ENCODE results near the gene MSRB1.
"Not testable (repeated sequence)": the region's sequence is repeated elsewhere in the genome, so short reads cannot be mapped to it uniquely, and the experiment has no call there.

Gene MSRB1

DNA sequence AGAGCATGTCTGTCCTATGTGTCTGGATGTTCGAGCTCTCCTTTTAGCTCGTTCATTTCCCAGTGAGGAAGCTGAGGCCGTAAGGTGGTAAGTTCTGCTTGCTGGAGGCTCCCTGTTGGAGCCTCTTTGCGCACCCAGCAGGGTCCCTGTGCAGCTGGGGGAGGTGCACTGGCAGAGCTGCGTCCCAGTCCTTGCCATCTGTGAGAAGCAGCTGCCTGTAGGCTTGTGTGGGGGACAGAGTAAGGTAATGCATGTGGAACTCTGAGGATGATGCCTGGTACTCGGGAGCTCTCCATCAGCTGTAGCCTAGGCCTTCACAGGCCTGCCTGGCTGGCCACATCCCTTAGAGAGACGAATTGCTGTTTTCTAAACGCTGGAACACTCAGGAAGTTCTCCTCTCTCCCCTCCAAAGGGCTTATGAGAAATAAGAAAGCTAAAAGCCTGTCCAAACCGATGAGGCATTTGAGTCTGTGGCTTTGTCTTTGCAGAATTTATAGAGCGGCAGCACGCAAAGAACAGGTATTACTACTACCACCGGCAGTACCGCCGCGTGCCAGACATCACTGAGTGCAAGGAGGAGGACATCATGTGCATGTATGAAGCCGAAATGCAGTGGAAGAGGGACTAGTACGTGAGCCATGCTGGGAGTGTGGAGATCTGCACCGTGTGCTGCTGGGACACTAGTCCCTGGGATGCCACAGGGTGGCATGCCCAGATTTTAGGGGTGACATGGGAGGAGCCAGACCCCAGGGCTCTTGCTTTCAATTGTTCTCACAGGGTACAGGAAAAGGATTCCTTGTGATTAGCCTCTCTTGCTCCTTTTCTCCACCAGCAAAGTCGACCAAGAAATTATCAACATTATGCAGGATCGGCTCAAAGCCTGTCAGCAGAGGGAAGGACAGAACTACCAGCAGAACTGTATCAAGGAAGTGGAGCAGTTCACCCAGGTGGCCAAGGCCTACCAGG, 17.9 kb upstream of the MSRB1 start:
- H3K27ac ChIP-seq (ENCODE audit: low read length): peak overlapping the region; percentile 62
- peak overlapping the region; percentile 89 for H3K4me3 ChIP-seq (ENCODE audit: low read length)
- TF ChIP-seq CTCF (IDR thresholded peaks at IDR 0.05; ENCODE audit: low read depth, low read length) (no peak), EZH2phosphoT487 (IDR thresholded peaks at IDR 0.05; ENCODE audit: low read depth) (no peak)
- no peaks in the 10 kb centered on the region for H3K9me3 ChIP-seq (ENCODE audit: insufficient read depth, low read length)
- peaks cover 63% of the 10 kb centered on the region for H3K79me2 ChIP-seq (ENCODE audit: low read length)
- H3K36me3 ChIP-seq (replicated peaks; ENCODE audit: low read depth, low read length): peaks cover 24% of the 10 kb centered on the region
- H3K27me3 ChIP-seq (ENCODE audit: low read depth, low read length): no peaks in the 10 kb centered on the region
- H3K9ac ChIP-seq (ENCODE audit: low read length): peak overlapping the region; percentile 90
- peaks cover 32% of the 10 kb centered on the region for H4K20me1 ChIP-seq (ENCODE audit: insufficient read depth, low read length)
- peaks cover 38% of the 10 kb centered on the region for H3K4me1 ChIP-seq (ENCODE audit: low read length)
- H3K4me2 ChIP-seq (ENCODE audit: low read length): peak overlapping the region; percentile 68
- H2AFZ ChIP-seq (ENCODE audit: low read depth, low read length): no peak overlapping the region

DNA sequence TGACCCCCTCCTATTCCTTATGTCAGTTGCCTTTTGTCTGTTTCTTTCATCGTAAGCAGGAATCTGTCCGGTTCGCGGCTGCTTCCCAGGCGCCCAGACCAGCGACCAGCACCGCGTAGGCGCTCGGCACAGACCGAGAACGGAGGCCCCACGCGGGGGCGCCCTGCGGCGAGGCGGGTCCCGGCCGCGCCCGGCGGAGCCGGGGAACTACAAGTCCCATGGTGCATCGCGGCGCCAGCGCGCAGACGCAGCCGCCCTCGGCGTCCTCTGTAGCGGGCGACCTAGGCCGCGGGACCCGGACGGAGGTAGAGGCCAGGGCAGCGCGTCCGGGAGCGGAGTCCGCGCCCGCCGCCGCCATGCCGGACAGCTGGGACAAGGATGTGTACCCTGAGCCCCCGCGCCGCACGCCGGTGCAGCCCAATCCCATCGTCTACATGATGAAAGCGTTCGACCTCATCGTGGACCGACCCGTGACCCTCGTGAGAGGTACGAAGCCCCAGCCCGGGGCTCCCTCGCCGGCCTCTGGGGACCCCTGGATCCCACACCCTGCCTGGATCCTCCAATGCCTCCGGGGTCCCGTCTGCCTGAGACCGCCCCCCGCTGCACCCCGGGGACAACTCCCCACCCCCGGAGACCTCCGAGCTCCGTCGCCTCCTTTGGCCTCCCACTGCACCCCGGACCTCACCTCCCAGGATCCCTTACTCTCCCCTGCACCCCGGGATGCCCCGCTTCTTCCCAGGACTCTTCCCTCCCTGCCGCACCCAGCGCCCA, 16.5 kb upstream of the MSRB1 start, which contains the start of gene NDUFB10:
Gene NDUFB10 (plus strand): TSS at position 270 of the 771 bp plus-strand sequence. CDS start 87 bp downstream, at position 357.
- Histone ChIP-seq H3K4me3 (ENCODE audit: low read length) (peak within 1 kb of the TSS; percentile 89), H3K79me2 (ENCODE audit: low read length) (peaks cover 48% of the 10 kb centered on the region)

DNA sequence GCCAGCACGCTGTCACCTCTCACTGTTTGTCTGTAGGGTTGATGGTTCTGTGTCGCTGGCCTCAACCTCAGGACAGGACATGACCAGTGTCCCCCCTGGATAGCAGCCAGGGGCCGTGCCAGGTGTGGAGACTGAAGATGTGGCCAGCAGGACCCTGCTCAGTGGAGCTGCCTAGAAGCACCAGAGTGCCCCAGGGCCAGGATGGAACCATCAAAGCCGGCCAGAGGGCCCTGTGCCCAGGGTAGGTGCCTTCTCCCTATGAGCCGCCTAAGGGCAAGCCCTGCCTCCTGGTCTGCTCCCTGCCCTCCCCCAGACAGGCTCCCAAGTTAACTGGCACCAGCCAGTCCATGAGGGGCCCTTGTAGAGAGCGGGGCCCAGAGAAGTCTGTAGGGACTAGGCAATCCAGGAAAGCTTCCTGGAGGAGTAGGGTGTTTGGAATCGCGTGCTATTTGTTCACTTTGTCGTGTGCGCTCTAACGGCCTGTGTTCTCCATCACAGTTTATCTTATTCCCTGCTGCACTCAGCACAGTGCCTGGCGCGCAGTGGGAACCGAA, 15.8 kb upstream of the MSRB1 start:
- Histone ChIP-seq H3K79me2 (ENCODE audit: low read length) (peaks cover 42% of the 10 kb centered on the region), H3K9ac (ENCODE audit: low read length) (peak overlapping the region; percentile 41; the same call in 1 of the 2 replicates), H3K4me3 (ENCODE audit: low read length) (peak overlapping the region; percentile 89)

More for the DNA sequence above, 16.5 kb upstream of the MSRB1 start, which contains the start of gene NDUFB10:
- H3K36me3 ChIP-seq (replicated peaks; ENCODE audit: low read depth, low read length): peaks cover 24% of the 10 kb centered on the region
- H3K4me1 ChIP-seq (ENCODE audit: low read length): peaks cover 34% of the 10 kb centered on the region
- H3K27ac ChIP-seq (ENCODE audit: low read length): peak within 1 kb of the TSS; percentile 62
- H4K20me1 ChIP-seq (ENCODE audit: insufficient read depth, low read length): peaks cover 32% of the 10 kb centered on the region
- peak within 1 kb of the TSS; percentile 89; the same call in 1 of the 2 replicates for H2AFZ ChIP-seq (ENCODE audit: low read depth, low read length)
- no peak for TF ChIP-seq EZH2phosphoT487 (IDR thresholded peaks at IDR 0.05; ENCODE audit: low read depth)
- peak; percentile 79 for TF ChIP-seq CTCF (IDR thresholded peaks at IDR 0.05; ENCODE audit: low read depth, low read length)
- peak within 1 kb of the TSS; percentile 84 for H3K4me2 ChIP-seq (ENCODE audit: low read length)
- no peaks in the 10 kb centered on the region for H3K9me3 ChIP-seq (ENCODE audit: insufficient read depth, low read length)
- H3K9ac ChIP-seq (ENCODE audit: low read length): peak within 1 kb of the TSS; percentile 90
- H3K27me3 ChIP-seq (ENCODE audit: low read depth, low read length): no peaks in the 10 kb centered on the region

GRCh38 chr16:1958143-1958491, 15.1 kb upstream of the MSRB1 start:
- H3K27me3 ChIP-seq (ENCODE audit: low read depth, low read length); H3K4me2 ChIP-seq (ENCODE audit: low read length); H3K9ac ChIP-seq (ENCODE audit: low read length); H2AFZ ChIP-seq (ENCODE audit: low read depth, low read length); H3K4me3 ChIP-seq (ENCODE audit: low read length); H3K9me3 ChIP-seq (ENCODE audit: insufficient read depth, low read length); H3K27ac ChIP-seq (ENCODE audit: low read length): not testable (repeated sequence)
- peaks cover 13% of the 10 kb centered on the region for H3K36me3 ChIP-seq (replicated peaks; ENCODE audit: low read depth, low read length)
- peaks cover 35% of the 10 kb centered on the region for H3K79me2 ChIP-seq (ENCODE audit: low read length)
- peaks cover 22% of the 10 kb centered on the region for H4K20me1 ChIP-seq (ENCODE audit: insufficient read depth, low read length)
- peaks cover 32% of the 10 kb centered on the region for H3K4me1 ChIP-seq (ENCODE audit: low read length)

More for the DNA sequence above, 15.8 kb upstream of the MSRB1 start:
- H3K4me1 ChIP-seq (ENCODE audit: low read length): peaks cover 34% of the 10 kb centered on the region
- peaks cover 28% of the 10 kb centered on the region for H4K20me1 ChIP-seq (ENCODE audit: insufficient read depth, low read length)
- no peak for TF ChIP-seq CTCF (IDR thresholded peaks at IDR 0.05; ENCODE audit: low read depth, low read length)
- no peak for TF ChIP-seq EZH2phosphoT487 (IDR thresholded peaks at IDR 0.05; ENCODE audit: low read depth)
- no peaks in the 10 kb centered on the region for H3K27me3 ChIP-seq (ENCODE audit: low read depth, low read length)
- H3K4me2 ChIP-seq (ENCODE audit: low read length): peak overlapping the region; percentile 84
- H3K27ac ChIP-seq (ENCODE audit: low read length): no peak overlapping the region
- no peaks in the 10 kb centered on the region for H3K9me3 ChIP-seq (ENCODE audit: insufficient read depth, low read length)
- peak overlapping the region; percentile 89; the same call in 1 of the 2 replicates for H2AFZ ChIP-seq (ENCODE audit: low read depth, low read length)
- H3K36me3 ChIP-seq (replicated peaks; ENCODE audit: low read depth, low read length): peaks cover 20% of the 10 kb centered on the region

DNA sequence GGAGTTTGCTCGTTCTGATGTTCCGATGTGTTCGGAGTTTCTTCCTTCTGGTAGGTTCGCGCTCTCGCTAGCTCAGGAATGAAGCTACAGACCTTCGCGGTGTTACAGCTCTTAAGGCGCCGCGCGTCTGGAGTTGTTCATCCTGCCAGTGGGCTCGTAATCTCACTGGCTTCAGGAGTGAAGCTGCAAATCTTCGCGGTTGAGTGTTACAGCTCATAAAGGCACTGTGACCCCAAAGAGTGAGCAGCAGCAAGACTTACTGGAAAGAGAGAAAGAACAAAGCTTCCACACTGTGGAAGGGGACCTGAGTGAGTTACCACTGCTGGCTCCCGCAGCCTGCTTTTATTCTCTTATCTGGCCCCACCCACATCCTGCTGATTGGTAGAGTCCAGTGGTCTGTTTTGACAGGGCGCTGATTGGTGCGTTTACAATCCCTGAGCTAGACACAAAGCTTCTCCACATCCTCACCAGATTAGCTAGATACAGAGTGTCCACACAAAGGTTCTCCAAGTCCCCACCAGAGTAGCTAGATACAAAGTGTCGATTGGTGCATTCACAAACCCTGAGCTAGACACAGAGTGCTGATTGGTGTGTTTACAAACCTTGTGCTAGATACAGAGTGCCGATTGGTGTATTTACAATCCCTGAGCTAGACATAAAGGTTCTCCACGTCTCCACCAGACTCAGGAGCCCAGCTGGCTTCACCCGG, 14.6 kb upstream of the MSRB1 start:
- H3K36me3 ChIP-seq (replicated peaks; ENCODE audit: low read depth, low read length); H3K4me3 ChIP-seq (ENCODE audit: low read length); H3K27ac ChIP-seq (ENCODE audit: low read length); H3K9me3 ChIP-seq (ENCODE audit: insufficient read depth, low read length); H2AFZ ChIP-seq (ENCODE audit: low read depth, low read length); H3K27me3 ChIP-seq (ENCODE audit: low read depth, low read length); H3K4me2 ChIP-seq (ENCODE audit: low read length); H3K9ac ChIP-seq (ENCODE audit: low read length): not testable (repeated sequence)
- peaks cover 27% of the 10 kb centered on the region for H3K4me1 ChIP-seq (ENCODE audit: low read length)
- peaks cover 16% of the 10 kb centered on the region for H4K20me1 ChIP-seq (ENCODE audit: insufficient read depth, low read length)
- H3K79me2 ChIP-seq (ENCODE audit: low read length): peaks cover 30% of the 10 kb centered on the region
